ENCODE results near the gene EIPR1.
"Not testable (repeated sequence)": the region's sequence is repeated elsewhere in the genome, so short reads cannot be mapped to it uniquely, and the experiment has no call there.

The EIPR1 gene

DNA sequence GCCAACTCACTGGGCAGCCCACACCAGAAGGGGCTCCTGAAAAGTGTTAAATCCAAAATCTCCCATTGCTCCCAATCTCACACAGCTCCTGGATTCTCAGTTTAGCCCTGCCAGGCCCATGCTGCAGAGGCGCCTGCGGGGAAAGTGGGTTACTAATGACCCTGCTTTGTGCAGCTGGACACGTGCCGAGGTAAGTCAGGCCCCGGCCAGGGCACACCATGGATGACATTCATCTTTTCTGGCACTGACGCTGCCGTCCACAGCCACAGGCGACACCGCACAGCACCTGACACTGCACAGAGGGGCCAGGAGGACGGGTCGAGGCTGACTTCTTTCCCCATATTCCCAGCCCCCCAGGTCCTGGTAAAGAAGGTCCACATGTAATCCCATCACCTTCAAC is 193.5 kb downstream of the EIPR1 start:
- H3K36me3 Mint-ChIP-seq, result peaks cover 61% of the 10 kb centered on the region
- H3K9me3 Mint-ChIP-seq, result peaks cover 9% of the 10 kb centered on the region
- H3K4me3 Mint-ChIP-seq, result no peak overlapping the region
- H3K27me3 Mint-ChIP-seq, result no peaks in the 10 kb centered on the region
- H3K4me1 Mint-ChIP-seq, result no peaks in the 10 kb centered on the region
- H3K27ac Mint-ChIP-seq, result no peak overlapping the region
- ATAC-seq, result no peak

- ATAC-seq, result no peak
- Mint-ChIP-seq H3K4me1 (no peaks in the 10 kb centered on the region), H3K9me3 (peaks cover 9% of the 10 kb centered on the region), H3K36me3 (peaks cover 57% of the 10 kb centered on the region), H3K27me3 (no peaks in the 10 kb centered on the region), H3K27ac (no peak overlapping the region), H3K4me3 (no peak overlapping the region)
These were observed 193.9 kb downstream of the EIPR1 start for GRCh38 chr2:3183766-3184165.

GRCh38 chr2:3182848-3183247 is 194.8 kb downstream of the EIPR1 start:
- no peak for ATAC-seq
- no peak overlapping the region for H3K27ac Mint-ChIP-seq

GRCh38 chr2:3181416-3182010 is 196.1 kb downstream of the EIPR1 start:
- peaks cover 9% of the 10 kb centered on the region for H3K9me3 Mint-ChIP-seq
- no peak overlapping the region for H3K4me3 Mint-ChIP-seq
- no peaks in the 10 kb centered on the region for H3K4me1 Mint-ChIP-seq
- H3K27ac Mint-ChIP-seq, result no peak overlapping the region
- peaks cover 53% of the 10 kb centered on the region for H3K36me3 Mint-ChIP-seq
- ATAC-seq, result no peak
- no peaks in the 10 kb centered on the region for H3K27me3 Mint-ChIP-seq

More at GRCh38 chr2:3182848-3183247, 194.8 kb downstream of the EIPR1 start:
- peaks cover 9% of the 10 kb centered on the region for H3K9me3 Mint-ChIP-seq
- no peaks in the 10 kb centered on the region for H3K27me3 Mint-ChIP-seq
- peaks cover 48% of the 10 kb centered on the region for H3K36me3 Mint-ChIP-seq
- no peaks in the 10 kb centered on the region for H3K4me1 Mint-ChIP-seq
- H3K4me3 Mint-ChIP-seq, result no peak overlapping the region

DNA sequence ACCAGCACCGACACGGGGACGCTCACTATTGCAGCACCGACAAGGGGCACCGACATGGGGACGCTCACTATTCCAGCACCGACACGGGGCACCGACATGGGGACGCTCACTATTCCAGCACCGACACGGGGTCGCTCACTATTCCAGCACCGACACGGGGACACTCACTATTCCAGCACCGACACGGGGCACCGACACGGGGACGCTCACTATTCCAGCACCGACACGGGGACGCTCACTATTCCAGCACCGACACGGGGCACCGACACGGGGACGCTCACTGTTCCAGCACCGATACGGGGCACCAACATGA is 196.8 kb downstream of the EIPR1 start:
- not testable (repeated sequence) for H3K9me3 Mint-ChIP-seq, H3K4me3 Mint-ChIP-seq, H3K4me1 Mint-ChIP-seq, H3K27ac Mint-ChIP-seq, H3K27me3 Mint-ChIP-seq
- peaks cover 47% of the 10 kb centered on the region for H3K36me3 Mint-ChIP-seq
- ATAC-seq, result peak; percentile 42

DNA sequence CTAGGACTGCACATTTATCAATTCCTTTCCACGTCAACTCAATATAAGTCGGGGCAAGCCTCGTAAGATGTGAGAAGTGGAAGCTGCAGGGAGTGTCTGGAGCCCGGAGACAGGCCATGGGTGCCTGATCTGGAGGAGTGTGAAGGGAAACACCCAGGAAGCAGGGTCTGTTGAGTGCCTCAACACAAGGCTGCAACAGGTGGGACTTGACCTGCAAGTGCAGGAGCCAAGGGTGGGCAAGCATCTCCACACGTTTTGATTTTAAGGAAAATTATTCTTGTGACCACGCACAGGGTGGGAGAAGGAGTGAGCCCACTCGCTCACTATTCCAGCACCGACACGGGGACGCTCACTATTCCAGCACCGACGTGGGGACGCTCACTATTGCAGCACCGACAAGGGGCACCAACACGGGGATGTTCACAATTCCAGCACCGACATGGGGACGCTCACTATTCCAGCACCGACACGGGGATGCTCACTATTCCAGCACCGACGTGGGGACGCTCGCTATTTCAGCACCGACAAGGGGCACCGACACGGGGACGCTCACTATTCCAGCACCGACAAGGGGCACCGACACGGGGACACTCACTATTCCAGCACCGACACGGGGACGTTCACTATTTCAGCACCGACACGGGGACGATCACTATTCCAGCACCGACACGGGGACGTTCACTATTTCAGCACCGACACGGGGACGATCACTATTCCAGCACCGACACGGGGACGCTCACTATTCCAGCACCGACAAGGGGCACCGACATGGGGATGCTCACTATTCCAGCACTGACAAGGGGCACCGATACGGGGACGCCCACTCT is 197.3 kb downstream of the EIPR1 start:
- H3K27ac Mint-ChIP-seq, result no peak overlapping the region
- H3K9me3 Mint-ChIP-seq, result peaks cover 9% of the 10 kb centered on the region
- H3K4me1 Mint-ChIP-seq, result no peaks in the 10 kb centered on the region
- no peak overlapping the region for H3K4me3 Mint-ChIP-seq
- H3K27me3 Mint-ChIP-seq, result no peaks in the 10 kb centered on the region
- peak; percentile 29 for ATAC-seq
- peaks cover 44% of the 10 kb centered on the region for H3K36me3 Mint-ChIP-seq

DNA sequence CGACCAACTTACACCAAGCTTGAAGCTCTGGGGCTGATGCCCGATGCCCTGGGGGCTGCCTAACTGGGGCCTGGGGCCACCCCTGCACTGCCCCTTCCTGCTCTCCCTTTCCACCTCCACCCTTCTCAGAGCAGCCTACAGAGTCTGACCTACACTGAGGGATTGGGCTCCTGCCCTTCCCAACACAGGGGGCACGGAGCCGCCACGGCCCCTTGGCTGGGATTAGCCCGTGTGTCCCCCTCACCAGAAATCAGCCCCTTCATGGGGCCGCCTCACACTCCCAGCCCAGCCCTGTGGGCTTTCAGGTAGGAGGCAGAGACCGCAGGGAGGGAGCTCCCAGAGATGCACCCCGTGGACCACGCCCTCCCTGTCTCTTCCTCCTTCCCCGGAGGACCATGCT is 198.0 kb downstream of the EIPR1 start:
- H3K9me3 Mint-ChIP-seq, result peaks cover 9% of the 10 kb centered on the region
- peaks cover 47% of the 10 kb centered on the region for H3K36me3 Mint-ChIP-seq
- no peak overlapping the region for H3K27ac Mint-ChIP-seq
- H3K4me3 Mint-ChIP-seq, result no peak overlapping the region
- H3K4me1 Mint-ChIP-seq, result no peaks in the 10 kb centered on the region
- ATAC-seq, result no peak
- no peaks in the 10 kb centered on the region for H3K27me3 Mint-ChIP-seq

DNA sequence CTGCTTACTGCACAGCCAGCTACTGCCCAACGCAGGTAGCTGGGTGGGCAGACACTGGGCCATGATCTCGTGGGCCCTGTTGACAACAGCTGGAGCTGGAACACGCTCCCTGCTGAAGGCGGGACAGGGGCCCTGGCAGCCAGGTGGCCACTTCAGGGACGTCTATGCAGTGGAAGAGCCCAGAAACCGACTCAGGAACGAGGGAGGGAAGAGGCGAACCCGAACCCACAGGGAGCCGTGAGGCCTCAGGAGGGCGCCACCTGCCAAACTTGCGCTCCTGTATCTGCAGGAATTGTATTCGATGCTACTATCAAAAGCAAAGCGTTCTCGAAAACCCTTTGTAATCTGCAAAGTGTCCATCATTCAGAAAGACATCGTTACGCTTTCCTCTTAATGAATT is 198.4 kb downstream of the EIPR1 start:
- Mint-ChIP-seq H3K27ac (no peak overlapping the region), H3K4me1 (no peaks in the 10 kb centered on the region), H3K27me3 (no peaks in the 10 kb centered on the region), H3K4me3 (no peak overlapping the region), H3K9me3 (peaks cover 9% of the 10 kb centered on the region), H3K36me3 (peaks cover 49% of the 10 kb centered on the region)
- no peak for ATAC-seq

DNA sequence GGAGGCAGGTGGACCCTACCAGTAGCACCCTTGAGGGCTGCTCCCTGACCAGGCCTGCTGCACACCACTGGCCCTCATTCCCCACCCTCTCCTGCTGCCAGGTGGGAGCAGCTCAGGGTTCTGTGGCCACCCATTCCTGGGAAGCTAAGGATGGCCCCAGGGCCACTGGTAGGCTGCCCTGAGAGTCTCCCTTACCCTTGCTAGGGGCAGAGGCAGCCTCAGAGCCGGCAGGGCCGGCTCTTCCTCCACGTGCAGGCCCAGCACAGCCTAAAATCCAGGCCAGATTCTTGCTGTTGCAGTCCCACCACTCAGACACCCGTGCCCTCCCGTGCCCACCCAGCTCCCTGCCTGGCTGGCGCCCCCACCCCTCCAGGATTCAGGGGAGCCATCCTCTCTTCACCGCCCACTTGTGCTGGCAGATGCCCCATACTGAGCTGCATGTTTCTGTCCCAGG is 199.0 kb downstream of the EIPR1 start:
- no peaks in the 10 kb centered on the region for H3K27me3 Mint-ChIP-seq
- no peak for ATAC-seq
- H3K4me1 Mint-ChIP-seq, result no peaks in the 10 kb centered on the region
- peaks cover 47% of the 10 kb centered on the region for H3K36me3 Mint-ChIP-seq
- no peak overlapping the region for H3K4me3 Mint-ChIP-seq
- peaks cover 9% of the 10 kb centered on the region for H3K9me3 Mint-ChIP-seq
- H3K27ac Mint-ChIP-seq, result no peak overlapping the region

- ATAC-seq, result no peak
- Mint-ChIP-seq H3K4me1 (no peaks in the 10 kb centered on the region), H3K27me3 (no peaks in the 10 kb centered on the region), H3K36me3 (peaks cover 47% of the 10 kb centered on the region), H3K27ac (no peak overlapping the region), H3K9me3 (peaks cover 4% of the 10 kb centered on the region), H3K4me3 (no peak overlapping the region)
These were observed 199.6 kb downstream of the EIPR1 start for GRCh38 chr2:3177891-3178577.

GRCh38 chr2:3176869-3177255 is 200.8 kb downstream of the EIPR1 start:
- H3K27ac Mint-ChIP-seq, result no peak overlapping the region
- ATAC-seq, result no peak
- no peaks in the 10 kb centered on the region for H3K27me3 Mint-ChIP-seq
- peaks cover 3% of the 10 kb centered on the region for H3K9me3 Mint-ChIP-seq
- peaks cover 52% of the 10 kb centered on the region for H3K36me3 Mint-ChIP-seq
- H3K4me3 Mint-ChIP-seq, result no peak overlapping the region
- no peaks in the 10 kb centered on the region for H3K4me1 Mint-ChIP-seq

DNA sequence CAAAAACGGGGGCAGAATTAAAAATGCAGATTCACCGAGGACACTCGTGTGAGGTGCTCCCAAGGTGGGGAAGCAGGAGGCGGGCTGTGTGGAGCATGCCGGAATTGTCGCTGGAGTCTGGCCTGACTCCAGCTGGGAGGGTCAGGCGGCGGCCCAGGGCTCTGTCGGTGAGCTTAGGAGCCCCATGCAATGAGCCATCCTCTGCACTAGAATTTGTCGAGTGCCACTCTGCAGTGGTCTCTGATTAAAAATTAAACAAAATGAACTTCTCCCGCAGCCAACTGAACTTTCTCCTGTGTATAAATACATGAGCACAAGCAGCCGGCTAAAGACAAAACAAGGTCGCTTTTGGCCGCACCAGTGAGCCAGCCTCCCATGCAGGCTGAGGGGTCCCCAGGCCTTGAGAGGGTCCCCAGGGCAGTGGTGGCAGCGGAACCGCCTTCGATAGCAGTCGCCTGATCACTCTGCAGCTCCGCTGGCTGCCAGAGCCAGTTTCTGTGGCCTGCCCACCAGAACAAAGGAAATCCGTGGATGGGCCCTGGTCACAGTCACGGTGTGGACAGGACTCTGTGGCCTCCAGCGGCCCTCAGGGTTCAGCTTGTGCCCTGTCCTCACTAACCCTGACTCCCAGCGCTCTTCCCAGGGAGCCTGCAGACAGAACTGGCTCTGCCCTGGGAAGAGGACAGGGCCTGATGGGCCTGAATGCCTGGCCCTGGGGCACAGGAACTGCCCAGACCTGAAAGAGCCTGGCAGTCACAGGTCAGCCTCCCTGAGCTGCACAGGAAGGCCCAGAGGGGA is 201.3 kb downstream of the EIPR1 start:
- H3K9me3 Mint-ChIP-seq, result peaks cover 3% of the 10 kb centered on the region
- no peaks in the 10 kb centered on the region for H3K4me1 Mint-ChIP-seq
- no peak overlapping the region for H3K4me3 Mint-ChIP-seq
- no peaks in the 10 kb centered on the region for H3K27me3 Mint-ChIP-seq
- H3K27ac Mint-ChIP-seq, result no peak overlapping the region
- peaks cover 53% of the 10 kb centered on the region for H3K36me3 Mint-ChIP-seq
- no peak for ATAC-seq

GRCh38 chr2:3175568-3175955 is 202.1 kb downstream of the EIPR1 start:
- peaks cover 60% of the 10 kb centered on the region for H3K36me3 Mint-ChIP-seq
- H3K4me3 Mint-ChIP-seq, result no peak overlapping the region
- peaks cover 3% of the 10 kb centered on the region for H3K9me3 Mint-ChIP-seq
- no peaks in the 10 kb centered on the region for H3K27me3 Mint-ChIP-seq
- no peak overlapping the region for H3K27ac Mint-ChIP-seq
- no peak for ATAC-seq
- no peaks in the 10 kb centered on the region for H3K4me1 Mint-ChIP-seq

DNA sequence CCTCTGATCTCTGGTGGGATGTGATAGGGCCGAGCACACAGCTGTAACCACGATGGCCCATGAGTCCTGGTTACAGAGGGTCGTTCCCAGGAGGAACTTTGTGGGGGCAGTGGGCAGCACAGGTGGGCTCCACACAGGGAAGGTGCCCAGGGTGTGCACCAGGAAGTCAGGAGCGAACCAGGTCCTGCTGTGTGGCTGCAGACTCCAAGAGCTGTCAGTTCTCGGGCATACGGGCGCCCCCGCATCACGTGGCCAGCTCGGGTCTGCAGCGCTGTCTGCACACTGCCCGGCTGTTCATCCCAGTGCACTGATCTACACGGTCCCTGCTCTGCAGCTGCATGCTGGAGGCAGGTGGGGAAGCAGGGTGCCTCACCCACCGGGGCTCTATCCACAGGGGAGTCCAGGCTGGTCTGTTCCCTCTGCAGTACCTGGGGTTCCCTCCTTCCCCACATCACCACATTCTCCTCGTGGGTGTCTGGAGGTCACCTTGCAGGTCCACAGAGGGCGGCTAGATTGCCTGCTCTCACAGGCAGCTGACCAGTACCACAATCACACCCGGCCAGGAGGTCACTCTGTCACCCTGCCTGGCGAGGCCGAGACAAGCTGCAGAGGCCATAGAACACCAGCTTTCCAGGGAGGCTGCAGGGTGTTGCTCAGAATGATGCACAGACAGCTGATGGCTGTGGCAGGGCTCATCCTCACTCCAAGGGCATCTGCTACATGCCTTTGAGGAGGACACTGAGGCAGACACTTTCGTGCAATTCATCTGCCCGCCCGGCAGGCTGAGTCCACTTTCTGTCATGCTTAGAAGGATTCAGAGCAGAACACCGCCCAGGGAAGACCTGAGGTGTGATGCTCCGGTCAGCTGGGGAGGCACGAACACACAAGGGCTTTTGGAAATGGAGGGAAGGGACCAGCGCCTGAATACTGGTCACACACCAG is 202.7 kb downstream of the EIPR1 start:
- ATAC-seq, result no peak
- Mint-ChIP-seq H3K4me1 (no peaks in the 10 kb centered on the region), H3K27ac (no peak overlapping the region), H3K4me3 (no peak overlapping the region), H3K36me3 (peaks cover 66% of the 10 kb centered on the region), H3K9me3 (no peaks in the 10 kb centered on the region), H3K27me3 (no peaks in the 10 kb centered on the region)

Measured in stimulated activated memory B cell treated with anti-CD40 and anti-IgM and Interleukin-4, amounts not matched to agents 10 μg/mL and 1 μg/mL and 100 μg/mL, for 72 hours (primary cell).